OCI-LY7 (cell line): ENCODE measurements around the gene SLC66A3. TPM values are rescaled to one million over a fixed set of nuclear protein-coding genes. Genes with fewer than 3 reads are reported as not detected.
"Not testable (repeated sequence)": the region's sequence is repeated elsewhere in the genome, so short reads cannot be mapped to it uniquely, and the experiment has no call there.

Experiments used
- BruUV-seq: library from RNA; stranded (reverse); fragments of 400-500 nt; replicated peaks from 2 replicates; lab custom pipeline; 2021; lab: Mats Ljungman, UMichigan
- CTCF ChIA-PET: fragments of 300-600 bp; sonication (Branson Sonifier 250); formaldehyde crosslinking; loops from one replicate; lab custom pipeline; 2022; ENCODE audit warnings: antibody characterized with exemption; ENCODE audit not compliant: unreplicated experiment; lab: Charles Lee
- POLR2A ChIA-PET: fragments of 300-600 bp; sonication (Branson Sonifier 250); formaldehyde crosslinking; loops from one replicate; lab custom pipeline; 2022; ENCODE audit warnings: antibody characterized with exemption; lab: Charles Lee
- DNase-seq: peaks from one replicate; pipeline ENCODE4 v3.0.0-alpha.2; 2015; ENCODE audit warnings: low spot score
- H2AFZ ChIP-seq: fragments of 200-600 bp; sonication (generic), shearing (Covaris generic); 2 replicates; pipeline ENCODE4 v1.6.1; 2014; ENCODE audit warnings: mild to moderate bottlenecking, antibody characterized with exemption, low read length, moderate library complexity
- H3K27ac ChIP-seq: fragments of 200-600 bp; sonication (generic); 2 replicates; pipeline ENCODE4 v1.5.1; 2014; ENCODE audit warnings: mixed run types, low read depth, mild to moderate bottlenecking, moderate library complexity, low read length, inconsistent platforms; ENCODE audit not compliant: poor library complexity, severe bottlenecking
- H3K36me3 ChIP-seq: fragments of 200-600 bp; sonication (generic); 2 replicates; pipeline ENCODE4 v1.6.1; 2014; ENCODE audit warnings: mild to moderate bottlenecking, antibody characterized with exemption, low read length, moderate library complexity, mixed read lengths; ENCODE audit not compliant: insufficient read depth
- H3K4me1 ChIP-seq: fragments of 200-600 bp; sonication (generic); 2 replicates; pipeline ENCODE4 v1.5.1; 2014; ENCODE audit warnings: mild to moderate bottlenecking, low read length; ENCODE audit not compliant: insufficient read depth, poor library complexity, severe bottlenecking
- H3K4me2 ChIP-seq: fragments of 200-600 bp; sonication (generic); 2 replicates; pipeline ENCODE4 v1.6.1; 2014; ENCODE audit warnings: mild to moderate bottlenecking, low read length
- H3K4me3 ChIP-seq: fragments of 200-600 bp; sonication (generic); 2 replicates; pipeline ENCODE4 v1.5.1; 2014; ENCODE audit warnings: mild to moderate bottlenecking, low read depth, low read length; ENCODE audit not compliant: poor library complexity, severe bottlenecking
- H3K79me2 ChIP-seq: fragments of 200-600 bp; sonication (generic); 2 replicates; pipeline ENCODE4 v1.6.1; 2016; ENCODE audit warnings: low read depth, mild to moderate bottlenecking, low read length, moderate library complexity, mixed read lengths; ENCODE audit not compliant: insufficient read depth
- H3K9me2 ChIP-seq: fragments of 200-600 bp; sonication (generic); 2 replicates; pipeline ENCODE4 v1.6.1; 2016; ENCODE audit warnings: mild to moderate bottlenecking, low read length, mixed read lengths; ENCODE audit not compliant: insufficient read depth
- H3K9me3 ChIP-seq: fragments of 200-600 bp; sonication (generic); 2 replicates; pipeline ENCODE4 v1.6.1; 2014; ENCODE audit warnings: mild to moderate bottlenecking, mixed run types, low read length, mixed read lengths
- H4K20me1 ChIP-seq: fragments of 200-600 bp; sonication (generic); 2 replicates; pipeline ENCODE4 v1.6.1; 2014; ENCODE audit warnings: mild to moderate bottlenecking, antibody characterized with exemption, low read length, moderate library complexity, mixed read lengths; ENCODE audit not compliant: insufficient read depth
- CTCF ChIP-seq: fragments of 200-600 bp; sonication (generic); conservative IDR thresholded peaks from 2 replicates; pipeline ENCODE4 v1.5.1; 2014; ENCODE audit warnings: mild to moderate bottlenecking, antibody characterized with exemption, low read length, moderate library complexity, mixed read lengths
- EZH2phosphoT487 ChIP-seq: fragments of 200-600 bp; sonication (generic); IDR thresholded peaks from 2 replicates; pipeline ENCODE4 v1.6.1; 2018; ENCODE audit warnings: low read depth, borderline replicate concordance, mild to moderate bottlenecking, mixed run types, antibody characterized with exemption, low read length, moderate library complexity, mixed read lengths
- intact Hi-C: fragments of 100-400 bp; cut with micrococcal nuclease; formaldehyde crosslinking; loops from one replicate; pipeline ENCODE4 v1.10.0; 2022; ENCODE audit not compliant: unreplicated experiment
- total RNA-seq, 2 experiments: library from RNA; depleted of rRNA in 1 of 2; stranded (reverse); fragments of >200 nt in 1 of 2; shearing (Covaris generic) in 1 of 2; gene quantifications; 2 replicates each; pipeline ENCODE4 v1.2.3, GENCODE V29; 2014 to 2022

Gene SLC66A3
- total RNA-seq, 2 experiments from 2014 or later, result 6.0 to 10.0 TPM

GRCh38 chr2:11163439-11164317 lies 8.4 kb downstream of the SLC66A3 start:
- CTCF ChIA-PET, result interaction anchor here (0.6 kb wide), 1 partner anchor 14 kb away, joined by 3 read pairs; no protein-coding TSS in a partner anchor

DNA sequence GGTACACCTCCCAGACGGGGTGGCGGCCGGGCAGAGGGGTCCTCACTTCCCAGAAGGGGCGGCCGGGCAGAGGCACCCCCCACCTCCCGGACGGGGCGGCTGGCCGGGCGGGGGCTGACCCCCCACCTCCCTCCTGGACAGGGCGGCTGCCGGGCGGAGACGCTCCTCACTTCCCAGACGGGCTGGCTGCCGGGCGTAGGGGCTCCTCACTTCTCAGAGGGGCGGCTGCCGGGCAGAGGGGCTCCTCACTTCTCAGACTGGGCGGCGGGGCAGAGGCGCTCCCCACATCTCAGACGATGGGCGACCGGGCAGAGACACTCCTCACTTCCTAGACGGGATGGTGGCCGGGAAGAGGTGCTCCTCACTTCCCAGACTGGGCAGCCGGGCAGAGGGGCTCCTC lies 9.8 kb downstream of the SLC66A3 start:
- H3K4me2 ChIP-seq, H3K79me2 ChIP-seq, H3K27ac ChIP-seq, H3K9me3 ChIP-seq, POLR2A ChIA-PET, CTCF ChIA-PET, DNase-seq, H3K4me3 ChIP-seq, BruUV-seq, H3K9me2 ChIP-seq, H4K20me1 ChIP-seq, H3K4me1 ChIP-seq, H3K36me3 ChIP-seq, intact Hi-C loops, H2AFZ ChIP-seq: not testable (repeated sequence)

More at GRCh38 chr2:11163439-11164317, 8.4 kb downstream of the SLC66A3 start:
- Histone ChIP-seq H3K36me3 (no peaks in the 10 kb centered on the region), H3K4me2 (no peak overlapping the region), H3K27ac (no peak overlapping the region), H3K9me2 (no peaks in the 10 kb centered on the region), H4K20me1 (no peaks in the 10 kb centered on the region), H3K4me1 (no peaks in the 10 kb centered on the region), H2AFZ (no peak overlapping the region), H3K9me3 (no peaks in the 10 kb centered on the region), H3K79me2 (no peaks in the 10 kb centered on the region), H3K4me3 (no peak overlapping the region)
- POLR2A ChIA-PET, result interaction anchor here (0.6 to 0.7 kb wide), 3 partner anchors 14 to 98 kb away, joined by 3 to 5 read pairs (median 3); no protein-coding TSS in a partner anchor
- BruUV-seq, result no TSS peak
- intact Hi-C loops, result no loop called here
- TF ChIP-seq EZH2phosphoT487, result no peak
- no peak for TF ChIP-seq CTCF
- DNase-seq, result no peak

- H3K27ac ChIP-seq, result no peak overlapping the region
- no peaks in the 10 kb centered on the region for H3K79me2 ChIP-seq
- no peak overlapping the region for H3K4me3 ChIP-seq
- no peaks in the 10 kb centered on the region for H3K9me2 ChIP-seq
- ChIA-PET POLR2A (no interaction called here), CTCF (no interaction called here)
- TF ChIP-seq EZH2phosphoT487 (no peak), CTCF (no peak)
- intact Hi-C loops, result no loop called here
- no TSS peak for BruUV-seq
- no peak for DNase-seq
- H3K9me3 ChIP-seq, result no peaks in the 10 kb centered on the region
- no peaks in the 10 kb centered on the region for H4K20me1 ChIP-seq
- no peak overlapping the region for H3K4me2 ChIP-seq
- H2AFZ ChIP-seq, result no peak overlapping the region
- H3K4me1 ChIP-seq, result no peaks in the 10 kb centered on the region
- no peaks in the 10 kb centered on the region for H3K36me3 ChIP-seq
Observed at GRCh38 chr2:11166476-11166875, 11.2 kb downstream of the SLC66A3 start.
